Germinal center (tissue), 1 donor: Measurements from ENCODE around the gene LITAFD.

Experiments
- DNase-seq: peaks from one replicate; pipeline ENCODE4 v3.0.0; 2012; ENCODE audit warnings: mixed read lengths, low spot score

Gene LITAFD

DNA sequence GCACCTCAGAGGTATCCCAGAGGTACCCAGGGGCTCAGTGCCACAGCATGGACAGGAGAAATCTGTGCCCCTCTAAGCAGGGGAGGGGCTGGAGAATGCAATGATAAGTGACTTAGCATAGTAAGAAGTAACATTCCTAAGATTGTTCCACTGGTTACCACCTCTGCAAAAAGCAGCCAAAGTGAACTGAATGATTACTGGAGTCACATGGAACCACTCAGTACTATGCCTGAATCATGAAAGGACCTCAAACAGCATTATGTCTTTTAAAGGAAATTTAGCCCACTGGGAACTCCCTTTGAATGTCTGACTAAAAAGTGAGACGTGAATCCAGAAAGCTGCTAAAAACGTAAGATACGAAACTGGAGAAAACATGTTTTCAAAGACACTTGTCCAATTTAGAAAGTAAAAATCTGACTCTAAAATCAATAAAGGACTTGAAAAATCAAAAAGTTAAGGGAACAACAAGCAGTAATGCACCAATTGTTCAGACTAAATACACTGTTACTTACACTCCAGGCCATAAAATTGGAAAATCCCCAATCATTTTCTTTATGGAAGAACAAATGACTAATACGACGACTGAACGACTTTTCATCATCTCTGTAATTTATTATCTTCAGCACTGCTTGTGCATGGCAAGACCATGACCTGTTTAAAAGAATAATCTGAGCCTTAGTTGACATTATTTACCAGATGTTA is 38.6 kb downstream of the LITAFD start:
- no peak for DNase-seq

DNA sequence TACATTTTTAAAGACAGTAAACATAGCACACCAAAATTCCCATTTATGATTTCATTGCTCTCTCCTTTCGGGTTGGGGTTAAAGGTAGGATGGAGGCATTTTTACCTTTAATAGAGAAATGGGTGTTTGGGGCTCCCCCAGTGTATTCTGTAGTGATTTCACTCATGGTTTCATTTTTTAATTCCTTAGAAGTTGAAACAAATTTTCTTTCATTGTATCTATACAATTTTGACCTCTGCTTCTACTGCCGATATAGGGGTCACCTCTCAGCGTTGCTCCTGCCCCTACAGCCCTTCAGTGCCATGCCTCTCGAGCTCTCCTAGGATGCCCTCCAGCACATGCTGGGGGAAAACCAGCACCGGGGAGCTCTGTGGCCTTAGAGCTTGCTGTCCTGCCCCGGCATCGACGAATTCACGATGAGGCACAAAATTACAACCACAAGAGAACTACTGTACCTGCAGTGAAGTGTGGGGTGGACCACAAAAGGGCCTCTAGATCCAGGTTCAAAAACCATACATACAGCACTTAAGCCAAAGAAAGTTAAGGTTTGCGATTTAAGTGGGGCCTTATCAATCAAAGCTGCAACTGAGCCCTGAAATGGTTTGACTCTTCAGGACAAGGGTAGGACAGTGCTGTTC is 39.3 kb downstream of the LITAFD start:
- DNase-seq, result no peak

DNA sequence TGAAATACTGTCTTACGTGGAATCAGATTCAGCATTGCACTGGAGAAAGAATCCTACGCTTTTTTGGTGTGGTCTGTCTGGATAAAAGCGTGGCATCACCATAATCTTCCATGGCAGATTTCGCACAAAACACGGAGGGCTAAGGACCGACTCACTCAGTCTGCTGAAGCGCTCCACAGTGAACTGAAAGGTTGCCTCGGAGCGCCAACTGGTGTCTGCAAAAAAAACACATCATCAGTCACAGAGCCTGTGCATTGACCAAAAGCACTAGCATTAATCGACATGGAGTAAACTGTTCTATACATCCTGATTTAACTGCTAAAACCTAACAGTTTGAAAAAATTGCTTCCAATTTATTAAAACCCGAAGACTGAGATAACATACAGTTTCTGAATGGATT is 41.0 kb downstream of the LITAFD start:
- no peak for DNase-seq

DNA sequence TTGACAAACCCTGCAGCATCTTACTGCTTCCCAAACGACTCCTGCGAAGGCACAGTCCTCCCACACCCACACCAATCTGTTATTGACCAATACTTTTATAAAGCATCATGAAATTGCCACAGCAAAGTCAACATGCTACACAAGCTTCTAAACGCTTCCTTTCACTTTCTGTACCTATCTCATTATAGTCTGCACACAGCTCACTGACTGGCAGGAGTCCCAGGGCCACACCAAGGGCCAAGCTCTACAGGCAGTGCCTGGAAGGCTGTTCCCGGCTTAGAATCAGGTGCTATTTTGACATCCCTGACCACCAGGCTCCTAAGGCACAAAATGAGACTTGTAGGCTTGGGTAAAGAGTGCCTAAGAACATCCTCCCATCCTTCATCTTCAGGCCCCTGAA is 42.1 kb downstream of the LITAFD start:
- no peak for DNase-seq

DNA sequence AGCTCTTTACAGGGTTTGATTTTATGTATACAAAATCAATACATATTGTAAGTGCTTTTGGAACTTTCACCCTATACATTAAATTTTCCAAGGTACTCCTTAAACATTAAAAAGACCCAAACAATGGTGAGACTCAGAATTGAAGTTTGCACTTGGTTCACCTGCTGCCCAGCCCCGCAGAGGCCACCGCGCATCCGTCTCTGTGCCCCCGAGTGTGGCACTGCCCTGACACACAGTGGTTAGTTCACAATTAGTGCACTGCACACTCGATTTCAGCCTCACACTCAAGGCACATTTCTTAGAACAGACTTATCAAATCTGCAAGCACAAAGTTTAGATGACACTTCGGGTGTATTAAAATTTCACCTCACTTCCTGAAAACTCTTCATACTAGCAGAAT is 43.3 kb downstream of the LITAFD start:
- DNase-seq, result no peak

DNA sequence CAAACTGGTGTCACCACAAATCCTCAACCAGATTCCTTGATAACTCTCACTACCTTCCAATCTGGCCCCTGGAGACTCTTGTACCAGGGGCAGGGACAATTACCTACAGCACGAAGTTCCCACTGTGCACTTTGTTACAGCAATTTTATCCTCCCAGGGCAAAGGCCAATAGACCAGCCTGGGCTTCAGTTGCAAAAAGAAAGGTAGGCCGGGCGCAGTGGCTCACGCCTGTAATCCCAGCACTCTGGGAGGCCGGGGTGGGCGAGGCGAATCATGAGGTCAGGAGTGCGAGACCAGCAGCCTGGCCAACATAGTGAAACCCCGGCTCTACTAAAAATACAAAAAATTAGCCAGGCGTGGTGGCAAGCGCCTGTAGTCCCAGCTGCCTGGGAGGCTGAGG is 44.7 kb downstream of the LITAFD start:
- DNase-seq, result no peak

DNA sequence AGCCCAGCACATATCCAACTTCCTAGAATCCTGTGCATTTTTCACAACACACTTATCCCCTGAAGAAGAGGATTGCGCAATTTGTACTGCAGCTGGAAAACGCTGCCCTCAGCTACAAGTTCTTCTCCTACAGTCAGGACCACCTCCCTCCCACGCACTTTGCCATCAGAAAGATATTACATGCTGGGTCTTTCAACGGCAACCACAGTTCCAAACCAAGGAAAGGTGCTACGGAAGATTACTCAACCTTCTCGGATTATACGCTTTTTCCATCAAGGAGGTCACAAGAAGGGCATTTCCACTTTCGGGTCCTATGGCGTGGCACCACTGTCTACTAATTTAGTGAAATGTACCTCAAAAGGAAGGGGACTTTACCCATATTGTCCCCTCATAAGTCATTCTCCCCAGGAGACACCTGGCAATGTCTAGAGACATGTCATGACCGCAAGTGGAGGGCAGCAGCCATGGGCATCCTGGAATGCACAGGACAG is 46.4 kb downstream of the LITAFD start:
- DNase-seq, result no peak

DNA sequence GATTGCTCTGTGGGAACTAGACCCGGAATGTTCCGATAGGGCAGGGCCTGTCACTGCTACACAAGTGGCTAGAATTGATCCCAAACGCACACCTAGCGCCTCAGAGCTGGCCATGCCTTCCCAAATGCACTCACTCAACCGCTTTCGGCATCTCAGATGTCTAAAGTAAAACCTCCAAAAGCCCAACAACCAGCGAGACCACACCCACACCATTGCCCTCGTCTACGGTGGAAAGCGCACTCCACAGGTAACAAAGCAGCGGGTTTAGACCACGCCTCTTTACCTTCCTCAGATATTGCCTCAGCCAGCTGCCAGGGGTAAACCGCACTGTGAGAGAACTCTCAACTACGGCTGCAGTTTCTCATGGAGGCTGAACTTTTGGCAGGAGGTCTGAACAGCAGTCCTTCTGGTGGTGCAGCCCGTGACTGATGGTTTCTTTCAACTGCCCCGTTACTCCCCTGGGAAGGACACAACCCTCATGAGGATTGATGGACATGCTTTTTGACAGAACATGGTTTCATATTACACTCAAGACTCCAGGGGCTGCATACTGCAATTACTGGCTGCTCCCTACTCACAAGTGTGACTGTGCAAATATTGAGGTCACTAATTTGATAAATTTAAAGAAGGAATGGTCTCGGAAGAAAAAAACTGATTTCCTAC is 47.1 kb downstream of the LITAFD start:
- no peak for DNase-seq

DNA sequence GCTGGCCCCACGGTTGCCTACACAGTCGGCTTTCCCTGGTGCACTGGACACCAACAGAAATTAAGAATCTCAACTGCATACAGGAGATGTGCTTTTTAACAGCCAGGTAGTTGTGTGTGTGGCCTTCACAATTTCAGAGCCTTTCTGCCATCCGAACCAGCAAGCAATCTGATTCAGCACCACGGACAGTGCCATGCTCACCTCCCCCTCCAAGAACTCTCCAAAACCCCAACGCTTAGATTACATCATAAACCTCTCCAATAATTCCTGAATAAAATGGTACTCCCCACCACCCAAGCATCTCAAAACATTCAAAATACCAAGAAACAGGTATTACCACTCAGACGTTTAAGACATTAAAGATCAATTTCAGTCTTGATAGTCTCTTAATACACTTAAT is 49.7 kb downstream of the LITAFD start:
- no peak for DNase-seq

DNA sequence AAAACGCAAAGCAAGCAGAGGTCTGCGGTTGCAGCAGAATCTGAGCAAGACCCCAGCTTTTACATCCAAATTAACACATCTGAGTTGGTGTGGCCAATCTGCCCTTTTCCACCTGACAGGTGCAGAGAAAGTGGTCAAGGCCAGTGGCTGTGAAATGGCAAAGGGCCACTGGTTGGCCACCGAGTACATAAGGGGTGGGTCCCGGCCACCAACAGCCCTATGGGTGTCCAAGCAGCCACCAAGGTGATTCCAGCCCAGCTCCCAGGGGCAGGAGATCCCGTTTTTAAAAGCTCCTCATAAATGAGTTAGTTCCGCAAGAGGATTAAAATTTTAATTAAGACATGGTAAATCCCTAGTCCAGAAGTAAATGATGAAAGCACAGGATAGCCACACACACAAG is 52.5 kb downstream of the LITAFD start:
- no peak for DNase-seq
